HEK293 (cell line): Measurements from ENCODE around the gene EXOC3L2.

Experiments
- CTCF ChIA-PET: fragments of 350-600 bp; formaldehyde crosslinking; extraction: SDS; loops from one replicate; lab custom pipeline; 2021; ENCODE audit warnings: antibody characterized with exemption; lab: Yijun Ruan, JAX
- POLR2A ChIA-PET: fragments of 300-600 bp; formaldehyde crosslinking; extraction: SDS; loops from one replicate; lab custom pipeline; 2020; ENCODE audit warnings: antibody characterized with exemption, inconsistent platforms; lab: Yijun Ruan, JAX
- H3K27ac ChIP-seq: fragments of 200-500 bp; sonication (Bioruptor generic); 2 replicates; pipeline ENCODE4 v1.5.1; 2014; ENCODE audit warnings: low read depth, low read length, control low read depth, inconsistent platforms; ENCODE audit errors: extremely low read depth
- H3K36me3 ChIP-seq, 2 experiments: fragments of 200-500 bp in 1 of 2; sonication (Bioruptor generic) in 1 of 2; 1 replicate in 1 of 2; 2 replicates in 1 of 2; pipeline ENCODE4 v1.5.1; 2014 to 2017; ENCODE audit warnings: inconsistent platforms in 2 of 2, low read length in 2 of 2; ENCODE audit not compliant: control insufficient read depth in 2 of 2, insufficient read depth in 1 of 2
- H3K4me1 ChIP-seq: fragments of 200-500 bp; sonication (Bioruptor generic); 2 replicates; pipeline ENCODE4 v1.5.1; 2014; ENCODE audit warnings: mild to moderate bottlenecking, low read length, inconsistent platforms; ENCODE audit not compliant: control insufficient read depth, insufficient read depth
- H3K4me3 ChIP-seq: 2 replicates; pipeline ENCODE4 v1.5.1; 2011; ENCODE audit warnings: low read depth, mild to moderate bottlenecking, control low read depth, low read length, moderate library complexity
- H3K9me3 ChIP-seq: fragments of 200-500 bp; sonication (Bioruptor generic); 2 replicates; pipeline ENCODE4 v1.5.1; 2014; ENCODE audit warnings: low read depth, low read length, inconsistent platforms; ENCODE audit not compliant: control insufficient read depth, insufficient read depth
- BCL11B ChIP-seq: fragments of 450-650 bp; formaldehyde crosslinking; IDR thresholded peaks from 2 replicates; pipeline ENCODE4 v1.5.1; 2016; ENCODE audit warnings: low read depth, missing biosample characterization, missing genetic modification characterization
- GLIS1 ChIP-seq: fragments of 450-650 bp; formaldehyde crosslinking; IDR thresholded peaks from 2 replicates; pipeline ENCODE4 v1.5.1; 2016; ENCODE audit warnings: missing biosample characterization, missing genetic modification characterization
- ZEB2 ChIP-seq: fragments of 450-650 bp; formaldehyde crosslinking; IDR thresholded peaks from 2 replicates; pipeline ENCODE4 v1.5.1; 2016; ENCODE audit warnings: missing biosample characterization, missing genetic modification characterization
- ZFP69B ChIP-seq: fragments of 450-650 bp; formaldehyde crosslinking; IDR thresholded peaks from 2 replicates; pipeline ENCODE4 v1.5.1; 2016; ENCODE audit warnings: missing biosample characterization, missing genetic modification characterization
- ZNF114 ChIP-seq: fragments of 450-650 bp; formaldehyde crosslinking; IDR thresholded peaks from 2 replicates; pipeline ENCODE4 v1.5.0; 2017; ENCODE audit warnings: missing biosample characterization, missing genetic modification characterization
- ZNF146 ChIP-seq: fragments of 450-650 bp; formaldehyde crosslinking; IDR thresholded peaks from 2 replicates; pipeline ENCODE4 v1.5.1; 2016; ENCODE audit warnings: missing biosample characterization, missing genetic modification characterization
- ZNF175 ChIP-seq: fragments of 450-650 bp; formaldehyde crosslinking; IDR thresholded peaks from 2 replicates; pipeline ENCODE4 v1.5.1; 2016; ENCODE audit warnings: missing biosample characterization, missing genetic modification characterization
- ZNF211 ChIP-seq: fragments of 450-650 bp; formaldehyde crosslinking; IDR thresholded peaks from 2 replicates; pipeline ENCODE4 v1.5.1; 2016; ENCODE audit warnings: low read depth, missing biosample characterization, missing genetic modification characterization
- ZNF266 ChIP-seq: fragments of 450-650 bp; formaldehyde crosslinking; IDR thresholded peaks from 2 replicates; pipeline ENCODE4 v1.5.1; 2016; ENCODE audit warnings: missing biosample characterization, missing genetic modification characterization, low read depth
- ZNF354C ChIP-seq: fragments of 450-650 bp; formaldehyde crosslinking; IDR thresholded peaks from 2 replicates; pipeline ENCODE4 v1.5.1; 2016; ENCODE audit warnings: missing biosample characterization, missing genetic modification characterization, low read depth, borderline replicate concordance
- ZNF394 ChIP-seq: fragments of 450-650 bp; formaldehyde crosslinking; IDR thresholded peaks from 2 replicates; pipeline ENCODE4 v1.5.1; 2016; ENCODE audit warnings: missing biosample characterization, missing genetic modification characterization, mild to moderate bottlenecking, moderate library complexity, borderline replicate concordance
- ZNF473 ChIP-seq: fragments of 450-650 bp; formaldehyde crosslinking; IDR thresholded peaks from 2 replicates; pipeline ENCODE4 v1.5.1; 2017; ENCODE audit warnings: missing biosample characterization, missing genetic modification characterization
- ZNF529 ChIP-seq: fragments of 450-650 bp; formaldehyde crosslinking; IDR thresholded peaks from 2 replicates; pipeline ENCODE4 v1.5.1; 2017; ENCODE audit warnings: missing genetic modification characterization, missing biosample characterization; ENCODE audit not compliant: insufficient replicate concordance
- ZNF629 ChIP-seq: fragments of 450-650 bp; formaldehyde crosslinking; IDR thresholded peaks from 2 replicates; pipeline ENCODE4 v1.5.1; 2017; ENCODE audit warnings: missing biosample characterization, missing genetic modification characterization
- ZSCAN30 ChIP-seq: fragments of 450-650 bp; IDR thresholded peaks from 2 replicates; pipeline ENCODE4 v1.5.1; 2018; ENCODE audit warnings: missing biosample characterization, mild to moderate bottlenecking, missing genetic modification characterization, moderate library complexity
- TF ChIP-seq, protein P1 (sequence below): sonication (generic); formaldehyde crosslinking; IDR thresholded peaks from 2 replicates; pipeline ENCODE4 v1.8.1; 2022; ENCODE audit warnings: mild to moderate bottlenecking, moderate library complexity, missing genetic modification reagents
- TF ChIP-seq, protein P2 (sequence below): fragments of 450-650 bp; formaldehyde crosslinking; IDR thresholded peaks from 2 replicates; pipeline ENCODE4 v1.5.1; 2016; ENCODE audit warnings: missing biosample characterization, missing genetic modification characterization, low read depth
- TF ChIP-seq, protein P3 (sequence below): fragments of 450-650 bp; formaldehyde crosslinking; IDR thresholded peaks from 2 replicates; pipeline ENCODE4 v1.5.1; 2016; ENCODE audit warnings: missing biosample characterization, missing genetic modification characterization, low read depth
- TF ChIP-seq, protein P4 (sequence below): IDR thresholded peaks from 2 replicates; pipeline ENCODE4 v1.6.1; 2011; ENCODE audit warnings: mild to moderate bottlenecking, low read depth, low read length, borderline replicate concordance
- TF ChIP-seq, protein P5 (sequence below): fragments of 450-650 bp; formaldehyde crosslinking; IDR thresholded peaks from 2 replicates; pipeline ENCODE4; 2016; ENCODE audit warnings: missing biosample characterization, missing genetic modification characterization

Gene EXOC3L2

DNA sequence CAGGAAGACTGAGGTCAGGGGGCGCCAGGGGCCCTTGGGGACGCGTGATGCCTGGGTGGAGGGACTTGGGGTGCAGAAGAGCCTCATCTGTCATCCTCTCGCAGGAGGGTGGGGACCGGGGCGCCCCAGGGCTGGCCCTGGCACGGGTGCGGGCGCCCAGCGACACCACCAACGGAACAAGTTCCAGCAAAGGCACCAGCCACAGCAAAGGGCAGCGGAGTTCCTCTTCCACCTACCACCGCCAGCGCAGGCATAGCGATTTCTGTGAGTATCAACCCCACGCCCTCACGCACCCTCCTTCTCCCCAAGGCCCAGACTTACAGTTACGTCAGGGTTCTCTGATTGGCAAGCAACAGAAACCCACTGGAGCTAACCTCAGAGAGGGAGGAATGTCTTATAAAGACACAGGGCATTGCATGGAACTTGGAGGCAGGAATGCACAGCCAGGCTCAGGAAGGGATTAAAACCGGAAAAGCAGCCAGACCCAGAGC is 35.3 kb upstream of the EXOC3L2 start:
- POLR2A ChIA-PET: interaction anchor here (0.6 kb wide), 1 partner anchor 23 kb away, joined by 5 read pairs; no protein-coding TSS in a partner anchor
- CTCF ChIA-PET: interaction anchor here (0.6 kb wide), 1 partner anchor 871 kb away, joined by 3 read pairs; no protein-coding TSS in a partner anchor
- peaks cover 9% of the 10 kb centered on the region for H3K4me1 ChIP-seq
- H3K36me3 ChIP-seq: peaks cover 55 to 78% of the 10 kb centered on the region in 2 experiments
- H3K4me3 ChIP-seq: no peak overlapping the region
- H3K27ac ChIP-seq: no peak overlapping the region
- no peak for TF ChIP-seq ZSCAN30 (tag by site-specific recombination)
- TF ChIP-seq ZFP69B (tag by site-specific recombination): no peak
- no peak for TF ChIP-seq ZNF629 (tag by site-specific recombination)
- no peak for TF ChIP-seq ZNF473 (tag by site-specific recombination)
- TF ChIP-seq, protein P1, sequence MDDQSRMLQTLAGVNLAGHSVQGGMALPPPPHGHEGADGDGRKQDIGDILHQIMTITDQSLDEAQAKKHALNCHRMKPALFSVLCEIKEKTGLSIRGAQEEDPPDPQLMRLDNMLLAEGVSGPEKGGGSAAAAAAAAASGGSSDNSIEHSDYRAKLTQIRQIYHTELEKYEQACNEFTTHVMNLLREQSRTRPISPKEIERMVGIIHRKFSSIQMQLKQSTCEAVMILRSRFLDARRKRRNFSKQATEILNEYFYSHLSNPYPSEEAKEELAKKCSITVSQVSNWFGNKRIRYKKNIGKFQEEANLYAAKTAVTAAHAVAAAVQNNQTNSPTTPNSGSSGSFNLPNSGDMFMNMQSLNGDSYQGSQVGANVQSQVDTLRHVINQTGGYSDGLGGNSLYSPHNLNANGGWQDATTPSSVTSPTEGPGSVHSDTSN (CRISPR knock-in tag): no peak
- TF ChIP-seq, protein P2, sequence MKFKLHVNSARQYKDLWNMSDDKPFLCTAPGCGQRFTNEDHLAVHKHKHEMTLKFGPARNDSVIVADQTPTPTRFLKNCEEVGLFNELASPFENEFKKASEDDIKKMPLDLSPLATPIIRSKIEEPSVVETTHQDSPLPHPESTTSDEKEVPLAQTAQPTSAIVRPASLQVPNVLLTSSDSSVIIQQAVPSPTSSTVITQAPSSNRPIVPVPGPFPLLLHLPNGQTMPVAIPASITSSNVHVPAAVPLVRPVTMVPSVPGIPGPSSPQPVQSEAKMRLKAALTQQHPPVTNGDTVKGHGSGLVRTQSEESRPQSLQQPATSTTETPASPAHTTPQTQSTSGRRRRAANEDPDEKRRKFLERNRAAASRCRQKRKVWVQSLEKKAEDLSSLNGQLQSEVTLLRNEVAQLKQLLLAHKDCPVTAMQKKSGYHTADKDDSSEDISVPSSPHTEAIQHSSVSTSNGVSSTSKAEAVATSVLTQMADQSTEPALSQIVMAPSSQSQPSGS (tag by site-specific recombination): no peak
- TF ChIP-seq, protein P3, sequence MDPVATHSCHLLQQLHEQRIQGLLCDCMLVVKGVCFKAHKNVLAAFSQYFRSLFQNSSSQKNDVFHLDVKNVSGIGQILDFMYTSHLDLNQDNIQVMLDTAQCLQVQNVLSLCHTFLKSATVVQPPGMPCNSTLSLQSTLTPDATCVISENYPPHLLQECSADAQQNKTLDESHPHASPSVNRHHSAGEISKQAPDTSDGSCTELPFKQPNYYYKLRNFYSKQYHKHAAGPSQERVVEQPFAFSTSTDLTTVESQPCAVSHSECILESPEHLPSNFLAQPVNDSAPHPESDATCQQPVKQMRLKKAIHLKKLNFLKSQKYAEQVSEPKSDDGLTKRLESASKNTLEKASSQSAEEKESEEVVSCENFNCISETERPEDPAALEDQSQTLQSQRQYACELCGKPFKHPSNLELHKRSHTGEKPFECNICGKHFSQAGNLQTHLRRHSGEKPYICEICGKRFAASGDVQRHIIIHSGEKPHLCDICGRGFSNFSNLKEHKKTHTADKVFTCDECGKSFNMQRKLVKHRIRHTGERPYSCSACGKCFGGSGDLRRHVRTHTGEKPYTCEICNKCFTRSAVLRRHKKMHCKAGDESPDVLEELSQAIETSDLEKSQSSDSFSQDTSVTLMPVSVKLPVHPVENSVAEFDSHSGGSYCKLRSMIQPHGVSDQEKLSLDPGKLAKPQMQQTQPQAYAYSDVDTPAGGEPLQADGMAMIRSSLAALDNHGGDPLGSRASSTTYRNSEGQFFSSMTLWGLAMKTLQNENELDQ: no peak
- no peak for TF ChIP-seq ZEB2
- TF ChIP-seq ZNF529: no peak
- no peak for TF ChIP-seq ZNF175 (tag by site-specific recombination)
- TF ChIP-seq, protein P4, sequence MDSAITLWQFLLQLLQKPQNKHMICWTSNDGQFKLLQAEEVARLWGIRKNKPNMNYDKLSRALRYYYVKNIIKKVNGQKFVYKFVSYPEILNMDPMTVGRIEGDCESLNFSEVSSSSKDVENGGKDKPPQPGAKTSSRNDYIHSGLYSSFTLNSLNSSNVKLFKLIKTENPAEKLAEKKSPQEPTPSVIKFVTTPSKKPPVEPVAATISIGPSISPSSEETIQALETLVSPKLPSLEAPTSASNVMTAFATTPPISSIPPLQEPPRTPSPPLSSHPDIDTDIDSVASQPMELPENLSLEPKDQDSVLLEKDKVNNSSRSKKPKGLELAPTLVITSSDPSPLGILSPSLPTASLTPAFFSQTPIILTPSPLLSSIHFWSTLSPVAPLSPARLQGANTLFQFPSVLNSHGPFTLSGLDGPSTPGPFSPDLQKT: no peak
- TF ChIP-seq ZNF354C (tag by site-specific recombination): no peak
- TF ChIP-seq ZNF394: no peak
- no peak for TF ChIP-seq BCL11B
- no peak for TF ChIP-seq ZNF146
- no peaks in the 10 kb centered on the region for H3K9me3 ChIP-seq

DNA sequence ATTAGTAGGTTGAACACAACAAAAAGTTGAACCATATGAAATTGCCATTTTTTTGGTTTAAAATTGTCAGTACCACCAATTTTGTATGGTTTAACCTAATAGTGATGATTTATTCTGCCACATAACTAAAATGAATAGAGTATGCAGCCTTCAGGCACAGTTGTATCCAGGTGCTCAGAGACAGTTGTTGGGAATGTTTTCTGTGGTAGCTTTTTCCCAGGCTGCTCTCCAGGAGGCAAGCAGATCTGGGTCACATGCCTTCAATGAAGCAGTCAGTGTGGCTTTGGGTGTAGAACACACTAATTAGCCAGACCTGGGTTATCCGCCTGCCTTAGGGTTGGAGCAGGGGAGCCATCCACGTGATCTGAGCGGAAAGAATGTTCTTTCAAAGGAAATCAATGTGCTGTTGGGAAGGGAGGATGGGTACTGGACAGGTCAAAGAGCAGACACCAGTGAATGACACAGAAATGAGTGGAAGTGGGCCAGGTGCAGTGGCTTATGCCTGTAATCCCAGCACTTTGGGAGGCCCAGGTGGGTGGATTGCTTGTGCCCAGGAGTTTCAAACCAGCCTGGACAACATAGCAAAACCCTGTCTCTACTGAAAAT is 34.5 kb upstream of the EXOC3L2 start:
- CTCF ChIA-PET: interaction anchor here (0.6 kb wide), 1 partner anchor 204 kb away, joined by 3 read pairs; no protein-coding TSS in a partner anchor
- H3K27ac ChIP-seq: no peak overlapping the region
- peaks cover 61 to 80% of the 10 kb centered on the region in 2 experiments for H3K36me3 ChIP-seq
- H3K9me3 ChIP-seq: no peaks in the 10 kb centered on the region
- TF ChIP-seq ZNF211 (tag by site-specific recombination) (no peak), ZNF114 (tag by site-specific recombination) (no peak), ZNF266 (tag by site-specific recombination) (no peak), GLIS1 (tag by site-specific recombination) (peak; percentile 34; the same call in 1 of the 2 replicates)
- TF ChIP-seq, protein P5, sequence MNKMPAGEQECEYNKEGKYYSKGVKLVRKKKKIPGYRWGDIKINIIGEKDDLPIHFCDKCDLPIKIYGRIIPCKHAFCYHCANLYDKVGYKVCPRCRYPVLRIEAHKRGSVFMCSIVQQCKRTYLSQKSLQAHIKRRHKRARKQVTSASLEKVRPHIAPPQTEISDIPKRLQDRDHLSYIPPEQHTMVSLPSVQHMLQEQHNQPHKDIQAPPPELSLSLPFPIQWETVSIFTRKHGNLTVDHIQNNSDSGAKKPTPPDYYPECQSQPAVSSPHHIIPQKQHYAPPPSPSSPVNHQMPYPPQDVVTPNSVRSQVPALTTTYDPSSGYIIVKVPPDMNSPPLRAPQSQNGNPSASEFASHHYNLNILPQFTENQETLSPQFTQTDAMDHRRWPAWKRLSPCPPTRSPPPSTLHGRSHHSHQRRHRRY: no peak
- H3K4me3 ChIP-seq: no peak overlapping the region
- H3K4me1 ChIP-seq: peaks cover 13% of the 10 kb centered on the region
- POLR2A ChIA-PET: no interaction called here
